ENCODE data around the gene TAF1L. TPM values are rescaled to one million over a fixed set of nuclear protein-coding genes. Genes with fewer than 3 reads are reported as not detected.
A peak's percentile ranks its signal among the peaks of the same experiment; 100 is the strongest.
"Not testable (repeated sequence)": the region's sequence is repeated elsewhere in the genome, so short reads cannot be mapped to it uniquely, and the experiment has no call there.

The TAF1L gene, protein sequence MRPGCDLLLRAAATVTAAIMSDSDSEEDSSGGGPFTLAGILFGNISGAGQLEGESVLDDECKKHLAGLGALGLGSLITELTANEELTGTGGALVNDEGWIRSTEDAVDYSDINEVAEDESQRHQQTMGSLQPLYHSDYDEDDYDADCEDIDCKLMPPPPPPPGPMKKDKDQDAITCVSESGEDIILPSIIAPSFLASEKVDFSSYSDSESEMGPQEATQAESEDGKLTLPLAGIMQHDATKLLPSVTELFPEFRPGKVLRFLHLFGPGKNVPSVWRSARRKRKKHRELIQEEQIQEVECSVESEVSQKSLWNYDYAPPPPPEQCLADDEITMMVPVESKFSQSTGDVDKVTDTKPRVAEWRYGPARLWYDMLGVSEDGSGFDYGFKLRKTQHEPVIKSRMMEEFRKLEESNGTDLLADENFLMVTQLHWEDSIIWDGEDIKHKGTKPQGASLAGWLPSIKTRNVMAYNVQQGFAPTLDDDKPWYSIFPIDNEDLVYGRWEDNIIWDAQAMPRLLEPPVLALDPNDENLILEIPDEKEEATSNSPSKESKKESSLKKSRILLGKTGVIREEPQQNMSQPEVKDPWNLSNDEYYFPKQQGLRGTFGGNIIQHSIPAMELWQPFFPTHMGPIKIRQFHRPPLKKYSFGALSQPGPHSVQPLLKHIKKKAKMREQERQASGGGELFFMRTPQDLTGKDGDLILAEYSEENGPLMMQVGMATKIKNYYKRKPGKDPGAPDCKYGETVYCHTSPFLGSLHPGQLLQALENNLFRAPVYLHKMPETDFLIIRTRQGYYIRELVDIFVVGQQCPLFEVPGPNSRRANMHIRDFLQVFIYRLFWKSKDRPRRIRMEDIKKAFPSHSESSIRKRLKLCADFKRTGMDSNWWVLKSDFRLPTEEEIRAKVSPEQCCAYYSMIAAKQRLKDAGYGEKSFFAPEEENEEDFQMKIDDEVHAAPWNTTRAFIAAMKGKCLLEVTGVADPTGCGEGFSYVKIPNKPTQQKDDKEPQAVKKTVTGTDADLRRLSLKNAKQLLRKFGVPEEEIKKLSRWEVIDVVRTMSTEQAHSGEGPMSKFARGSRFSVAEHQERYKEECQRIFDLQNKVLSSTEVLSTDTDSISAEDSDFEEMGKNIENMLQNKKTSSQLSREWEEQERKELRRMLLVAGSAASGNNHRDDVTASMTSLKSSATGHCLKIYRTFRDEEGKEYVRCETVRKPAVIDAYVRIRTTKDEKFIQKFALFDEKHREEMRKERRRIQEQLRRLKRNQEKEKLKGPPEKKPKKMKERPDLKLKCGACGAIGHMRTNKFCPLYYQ (N-terminal part only)
- polyA plus RNA-seq (ENCODE audit: insufficient read length in 12 of 12), result under 1 TPM in 7 of 12 donors, not detected in 5; 0.03 to 0.08 (median 0.05) TPM
- long read RNA-seq, donor 1, result 0 reads
- long read RNA-seq, donor 2, result 0 reads
- long read RNA-seq, donor 3, result 0 reads
- long read RNA-seq, donor 4, result 0 reads
- long read RNA-seq, donor 5, result 0 reads
- long read RNA-seq, donor 6, result 0 reads
- long read RNA-seq, donor 7, result 0 reads
- long read RNA-seq, donor 8, result 0 reads
- long read RNA-seq, donor 9, result 0 reads
- long read RNA-seq, donor 10, result 0 reads
- long read RNA-seq, donor 11, result 0 reads

- DNase-seq, result no peak
These were observed at the start of gene TAF1L for GRCh38 chr9:32635362-32635761. TSS of gene TAF1L (minus strand) at chr9:32635669. CDS start at chr9:32635579, 90 bp downstream.

GRCh38 chr9:32681751-32682150, 46.3 kb upstream of the TAF1L start:
- no peak for DNase-seq

GRCh38 chr9:32677931-32678330, 42.5 kb upstream of the TAF1L start:
- no peak for DNase-seq

GRCh38 chr9:32672469-32672868, 37.0 kb upstream of the TAF1L start:
- DNase-seq, result no peak

DNA sequence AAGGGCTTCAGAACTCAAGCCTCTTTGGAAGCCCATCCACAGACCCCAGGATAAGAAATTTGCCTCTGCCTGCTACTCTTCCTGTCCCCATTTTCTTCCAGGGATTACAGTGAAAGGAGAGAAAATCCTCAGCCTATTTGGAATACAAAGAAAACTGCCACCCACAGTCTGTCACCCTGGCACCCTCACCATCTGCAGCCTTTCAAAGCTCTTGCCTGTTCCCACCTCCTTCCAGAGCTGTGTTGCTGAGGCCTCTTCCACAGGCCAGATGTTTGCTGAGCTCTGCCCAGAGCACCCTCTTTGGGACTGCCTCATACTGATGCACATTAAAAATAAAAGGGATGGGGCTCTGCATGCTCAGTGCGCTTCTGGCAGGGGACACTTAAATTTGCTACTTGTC, 35.9 kb upstream of the TAF1L start:
- DNase-seq, result no peak

DNA sequence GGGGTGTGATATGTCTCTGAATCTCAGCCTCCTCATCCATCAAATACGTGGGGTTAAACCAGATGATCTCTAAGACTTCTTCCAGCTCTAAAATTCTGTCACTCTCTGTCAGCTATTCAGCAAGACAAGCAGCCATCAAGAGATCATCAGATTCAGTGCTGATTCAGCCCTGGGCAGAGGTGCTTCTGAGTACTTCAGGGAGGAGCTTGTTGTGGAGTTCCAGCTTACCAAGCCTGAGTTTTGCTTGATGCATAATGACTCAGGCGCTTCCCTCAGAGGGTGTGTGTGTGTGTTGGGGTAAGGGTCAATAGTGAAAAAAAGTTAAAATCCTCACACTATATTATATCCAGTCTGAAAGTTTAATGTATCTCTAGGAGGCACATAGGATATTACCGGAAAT, 29.6 kb upstream of the TAF1L start:
- no peak for DNase-seq

- DNase-seq, result no peak
These were observed 28.3 kb upstream of the TAF1L start for GRCh38 chr9:32663741-32664140.

DNA sequence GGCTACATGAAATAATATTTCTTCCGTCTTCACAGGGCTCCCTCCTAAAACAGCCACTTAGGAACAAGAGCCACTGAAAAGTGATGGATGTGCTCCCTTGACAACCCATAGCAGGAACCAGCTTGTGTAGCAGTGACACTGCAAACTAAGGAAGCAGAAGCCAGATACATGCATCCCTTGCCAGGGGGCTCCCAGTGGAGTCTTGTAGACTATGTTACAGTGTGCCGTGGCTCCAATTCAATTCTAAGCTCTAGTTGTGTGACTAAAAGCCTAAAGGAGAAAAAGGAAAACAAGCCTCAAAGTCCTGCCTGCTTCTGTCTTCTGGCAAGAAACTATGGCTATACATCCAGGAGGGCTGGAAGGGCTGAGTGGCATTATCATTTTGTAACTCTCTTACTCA, 12.2 kb upstream of the TAF1L start:
- DNase-seq, result peak; percentile 46

DNA sequence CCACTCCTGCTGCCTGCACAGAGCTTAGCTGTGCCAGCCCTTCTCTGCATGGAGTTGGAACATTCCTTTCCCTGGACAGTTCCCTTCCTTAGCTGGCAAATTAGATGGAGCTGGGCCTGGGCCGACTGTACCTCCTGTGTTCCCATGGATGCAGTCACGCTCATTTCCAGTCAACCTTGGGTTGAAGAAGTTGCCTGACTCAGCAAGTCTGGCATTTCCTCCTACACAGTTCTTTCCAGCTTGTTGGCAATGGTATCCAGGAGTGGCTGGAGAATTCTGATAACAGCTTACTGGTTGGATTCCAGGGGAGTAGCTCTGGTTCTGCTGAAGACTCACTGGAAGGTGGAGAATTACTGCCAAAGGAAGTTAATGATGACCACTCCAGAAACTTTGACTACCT, 9.2 kb upstream of the TAF1L start:
- DNase-seq, result no peak

DNA sequence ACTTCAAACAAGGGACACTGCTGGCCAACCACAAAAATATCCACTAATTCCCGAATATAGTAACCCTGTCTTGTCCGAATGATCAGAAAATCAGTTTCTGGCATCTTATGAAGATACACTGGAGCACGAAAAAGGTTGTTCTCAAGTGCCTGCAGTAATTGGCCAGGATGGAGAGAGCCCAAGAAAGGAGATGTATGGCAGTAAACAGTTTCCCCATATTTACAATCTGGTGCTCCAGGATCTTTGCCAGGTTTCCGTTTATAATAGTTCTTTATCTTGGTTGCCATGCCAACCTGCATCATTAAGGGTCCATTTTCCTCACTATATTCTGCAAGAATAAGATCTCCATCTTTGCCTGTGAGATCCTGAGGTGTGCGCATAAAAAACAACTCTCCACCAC, 2.3 kb downstream of the TAF1L start:
- DNase-seq, result not testable (repeated sequence)

DNA sequence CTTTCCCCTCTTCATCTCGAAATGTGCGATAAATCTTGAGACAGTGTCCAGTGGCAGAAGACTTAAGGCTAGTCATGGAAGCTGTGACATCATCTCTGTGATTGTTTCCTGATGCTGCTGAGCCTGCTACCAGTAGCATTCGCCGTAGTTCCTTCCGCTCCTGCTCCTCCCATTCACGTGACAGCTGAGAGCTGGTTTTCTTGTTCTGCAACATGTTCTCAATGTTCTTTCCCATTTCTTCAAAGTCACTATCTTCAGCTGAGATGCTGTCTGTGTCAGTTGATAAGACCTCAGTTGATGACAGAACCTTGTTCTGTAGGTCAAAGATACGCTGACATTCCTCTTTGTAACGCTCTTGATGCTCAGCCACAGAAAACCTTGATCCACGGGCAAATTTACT, 3.5 kb downstream of the TAF1L start:
- DNase-seq, result no peak

GRCh38 chr9:32627394-32627954, 8.0 kb downstream of the TAF1L start:
- DNase-seq, result no peak

DNA sequence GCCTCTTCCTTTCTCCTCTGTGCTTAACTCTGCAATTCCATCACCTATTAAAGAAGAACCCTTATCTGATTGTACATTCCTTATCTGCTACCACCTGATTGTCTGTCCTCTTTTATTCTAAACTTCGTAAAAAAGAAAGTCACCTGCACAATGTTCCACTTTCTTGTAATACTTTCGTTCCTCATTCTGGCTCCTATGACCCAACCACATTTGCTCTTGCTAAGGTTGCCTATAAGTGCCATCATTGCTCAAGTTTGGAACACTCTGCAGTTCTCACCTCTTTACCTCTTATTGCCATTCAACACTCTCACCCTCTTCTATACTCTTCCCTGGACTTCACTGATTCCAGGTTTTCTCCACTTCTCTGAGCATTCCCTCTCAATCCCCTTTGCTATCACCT, 10.1 kb downstream of the TAF1L start:
- no peak for DNase-seq

GRCh38 chr9:32622948-32623347, 12.5 kb downstream of the TAF1L start:
- DNase-seq, result no peak

DNA sequence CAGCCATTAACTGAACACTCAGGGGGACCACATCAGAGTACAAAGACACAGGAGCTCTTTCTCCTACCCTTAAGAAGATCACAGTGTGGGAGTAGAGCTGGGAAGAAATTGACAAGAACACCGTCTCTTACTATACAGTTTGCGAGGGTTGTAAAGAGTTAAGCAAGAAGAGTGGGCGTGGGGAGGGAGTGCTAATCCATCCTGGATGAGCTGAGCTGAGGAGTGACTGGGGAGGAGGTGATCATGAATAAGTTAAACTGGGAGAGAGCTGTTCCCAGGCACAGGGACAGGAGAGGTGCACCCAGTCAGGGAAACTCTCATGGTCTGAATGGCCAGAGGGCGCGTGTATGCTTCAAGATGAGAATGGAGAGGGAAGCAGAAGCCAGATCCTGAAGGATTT, 17.2 kb downstream of the TAF1L start:
- DNase-seq, result no peak

- DNase-seq, result no peak
These were observed 28.7 kb downstream of the TAF1L start for GRCh38 chr9:32606811-32607210.

DNA sequence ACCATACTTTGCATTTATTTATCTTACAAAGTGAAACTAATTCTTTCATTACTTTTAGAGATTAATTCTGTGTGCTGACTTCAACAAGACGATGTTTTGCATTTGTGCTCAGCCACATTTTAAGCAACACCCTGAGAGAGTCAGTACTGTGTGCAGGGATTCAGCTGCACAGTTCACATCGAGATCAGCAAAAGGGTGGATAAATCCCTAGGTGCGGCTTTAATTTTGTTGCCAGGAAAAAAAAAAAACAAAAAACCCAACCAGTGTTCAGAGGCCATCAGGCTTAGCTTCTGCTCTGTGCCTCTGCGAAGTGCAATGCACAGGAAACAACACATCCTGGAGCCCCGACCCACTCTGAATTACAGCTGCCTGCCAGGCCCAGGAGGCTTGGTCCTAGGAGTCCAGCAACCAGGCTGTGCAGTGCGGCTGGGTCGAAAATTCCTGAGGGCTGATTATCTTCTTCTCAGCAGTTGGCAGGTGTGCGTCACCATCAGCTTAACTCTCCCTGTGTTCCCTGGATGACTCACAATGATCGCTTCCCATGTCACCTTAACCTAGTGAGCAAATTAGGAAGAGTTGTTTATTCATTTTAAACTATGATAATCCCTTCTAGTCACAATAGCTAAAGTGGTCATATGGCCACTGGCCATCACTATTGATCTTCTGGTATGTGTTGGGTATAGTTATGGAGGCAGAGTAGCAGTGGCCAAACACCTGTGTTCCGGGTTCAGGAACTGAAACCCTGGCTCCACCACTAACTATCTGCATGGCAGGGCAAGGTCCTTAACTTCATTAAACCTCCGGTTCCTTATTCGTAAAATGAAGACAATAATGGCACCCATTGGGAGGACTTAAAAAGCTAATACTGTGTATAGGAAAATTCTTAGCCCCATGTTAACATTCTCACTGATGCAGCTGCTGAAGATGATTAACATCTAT, 31.3 kb downstream of the TAF1L start:
- no peak for DNase-seq

- DNase-seq, result not testable (repeated sequence)
These were observed 36.4 kb downstream of the TAF1L start for GRCh38 chr9:32599021-32599420.

DNA sequence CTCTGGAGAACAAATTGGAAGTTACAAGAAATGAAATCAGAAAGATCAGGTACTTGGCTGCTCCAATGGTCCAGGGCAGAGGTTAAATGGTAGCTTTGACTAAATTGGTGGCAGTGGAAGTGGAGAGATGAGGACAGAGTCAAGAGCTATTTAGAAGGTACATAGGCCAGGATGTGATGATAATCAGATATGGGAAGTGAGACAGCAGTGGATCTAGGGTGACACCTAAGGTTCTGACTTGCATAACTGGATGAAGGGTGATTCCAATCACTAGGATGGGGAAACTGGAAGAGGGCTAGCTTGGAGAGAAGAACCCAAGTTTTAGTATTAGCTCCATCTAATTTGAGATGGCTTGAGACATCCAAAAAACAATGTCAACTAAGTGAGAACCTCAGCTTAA, 38.5 kb downstream of the TAF1L start:
- no peak for DNase-seq
